SK-N-SH (cell line): ENCODE measurements around the gene SURF1.

Experiments
- ELF1 ChIP-seq: IDR thresholded peaks from 2 replicates; pipeline ENCODE4 v1.4.0; 2012
- RCOR1 ChIP-seq: fragments of 150-350 bp; IDR thresholded peaks from 2 replicates; pipeline ENCODE4 v1.6.1; 2017; ENCODE audit warnings: antibody characterized with exemption, low read length
- RFX5 ChIP-seq: IDR thresholded peaks from 2 replicates; pipeline ENCODE4 v1.6.1; 2012; ENCODE audit warnings: mild to moderate bottlenecking, improper control_type of control experiment, low read length
- TAF1 ChIP-seq: IDR thresholded peaks from 2 replicates; pipeline ENCODE4 v1.6.1; 2012; ENCODE audit warnings: low read depth, mild to moderate bottlenecking, low read length, moderate library complexity, borderline replicate concordance
- TF ChIP-seq, protein P1 (sequence below): fragments of 200-600 bp; sonication (generic); IDR thresholded peaks from 2 replicates; pipeline ENCODE4 v1.6.1; 2017; ENCODE audit warnings: antibody characterized with exemption, mild to moderate bottlenecking, moderate library complexity

- TF ChIP-seq TAF1 (no peak), ELF1 (no peak), RCOR1 (no peak), RFX5 (no peak)
- TF ChIP-seq, protein P1, sequence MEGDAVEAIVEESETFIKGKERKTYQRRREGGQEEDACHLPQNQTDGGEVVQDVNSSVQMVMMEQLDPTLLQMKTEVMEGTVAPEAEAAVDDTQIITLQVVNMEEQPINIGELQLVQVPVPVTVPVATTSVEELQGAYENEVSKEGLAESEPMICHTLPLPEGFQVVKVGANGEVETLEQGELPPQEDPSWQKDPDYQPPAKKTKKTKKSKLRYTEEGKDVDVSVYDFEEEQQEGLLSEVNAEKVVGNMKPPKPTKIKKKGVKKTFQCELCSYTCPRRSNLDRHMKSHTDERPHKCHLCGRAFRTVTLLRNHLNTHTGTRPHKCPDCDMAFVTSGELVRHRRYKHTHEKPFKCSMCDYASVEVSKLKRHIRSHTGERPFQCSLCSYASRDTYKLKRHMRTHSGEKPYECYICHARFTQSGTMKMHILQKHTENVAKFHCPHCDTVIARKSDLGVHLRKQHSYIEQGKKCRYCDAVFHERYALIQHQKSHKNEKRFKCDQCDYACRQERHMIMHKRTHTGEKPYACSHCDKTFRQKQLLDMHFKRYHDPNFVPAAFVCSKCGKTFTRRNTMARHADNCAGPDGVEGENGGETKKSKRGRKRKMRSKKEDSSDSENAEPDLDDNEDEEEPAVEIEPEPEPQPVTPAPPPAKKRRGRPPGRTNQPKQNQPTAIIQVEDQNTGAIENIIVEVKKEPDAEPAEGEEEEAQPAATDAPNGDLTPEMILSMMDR, result no peak
These were observed 12.1 kb upstream of the SURF1 start for GRCh38 chr9:133368249-133368881.
